ENCODE data around the gene NKIRAS2. TPM values are rescaled to one million over a fixed set of nuclear protein-coding genes. Genes with fewer than 3 reads are reported as not detected.

NKIRAS2 gene
- total and polyA plus RNA-seq, 2 experiments from 2014 or later: 31.3 to 52.9 TPM

DNA sequence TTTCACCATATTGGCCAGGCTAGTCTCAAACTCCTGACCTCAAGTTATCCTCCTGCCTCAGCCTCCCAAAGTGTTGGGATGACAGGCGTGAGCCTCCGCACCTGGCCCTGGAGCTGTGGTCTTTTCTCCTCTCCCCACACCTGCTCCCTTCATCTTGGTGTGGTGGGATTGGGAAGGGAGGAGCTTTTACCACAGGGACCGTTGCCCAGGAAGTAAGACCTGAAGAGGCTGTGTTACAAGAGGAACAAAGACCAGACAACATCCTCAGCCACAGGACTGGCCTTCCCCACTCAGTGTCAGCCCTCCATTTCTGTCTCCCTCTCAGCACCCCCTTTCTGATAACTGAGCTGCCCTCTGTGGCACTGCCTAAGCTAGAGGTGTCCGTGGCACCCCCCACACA is 39.9 kb downstream of the NKIRAS2 start:
- no peaks in the 10 kb centered on the region for H3K9me3 Mint-ChIP-seq
- Histone ChIP-seq H3K9me2 (ENCODE audit: insufficient read depth) (no peaks in the 10 kb centered on the region), H4K20me1 (replicated peaks; ENCODE audit: insufficient read depth) (no peaks in the 10 kb centered on the region), H3K79me2 (replicated peaks; ENCODE audit: insufficient read depth) (no peaks in the 10 kb centered on the region), H3K4me1 (ENCODE audit: insufficient read depth) (peaks cover 17% of the 10 kb centered on the region), H3K27me3 (ENCODE audit: insufficient read depth) (no peaks in the 10 kb centered on the region), H3K27ac (ENCODE audit: low read depth) (no peak overlapping the region), H3K36me3 (ENCODE audit: insufficient read depth) (no peaks in the 10 kb centered on the region), H3F3A (replicated peaks; ENCODE audit: low read depth) (no peaks in the 10 kb centered on the region), H3K4me2 (no peak overlapping the region), H3K4me3 (no peak overlapping the region), H2AFZ (no peak overlapping the region)
- no peak overlapping the region for H3K4me3 Mint-ChIP-seq
- DNase-seq (ENCODE audit: low spot score) (no peak), ATAC-seq (no peak)
- H3K27ac Mint-ChIP-seq: no peak overlapping the region
- TF ChIP-seq, protein P1, sequence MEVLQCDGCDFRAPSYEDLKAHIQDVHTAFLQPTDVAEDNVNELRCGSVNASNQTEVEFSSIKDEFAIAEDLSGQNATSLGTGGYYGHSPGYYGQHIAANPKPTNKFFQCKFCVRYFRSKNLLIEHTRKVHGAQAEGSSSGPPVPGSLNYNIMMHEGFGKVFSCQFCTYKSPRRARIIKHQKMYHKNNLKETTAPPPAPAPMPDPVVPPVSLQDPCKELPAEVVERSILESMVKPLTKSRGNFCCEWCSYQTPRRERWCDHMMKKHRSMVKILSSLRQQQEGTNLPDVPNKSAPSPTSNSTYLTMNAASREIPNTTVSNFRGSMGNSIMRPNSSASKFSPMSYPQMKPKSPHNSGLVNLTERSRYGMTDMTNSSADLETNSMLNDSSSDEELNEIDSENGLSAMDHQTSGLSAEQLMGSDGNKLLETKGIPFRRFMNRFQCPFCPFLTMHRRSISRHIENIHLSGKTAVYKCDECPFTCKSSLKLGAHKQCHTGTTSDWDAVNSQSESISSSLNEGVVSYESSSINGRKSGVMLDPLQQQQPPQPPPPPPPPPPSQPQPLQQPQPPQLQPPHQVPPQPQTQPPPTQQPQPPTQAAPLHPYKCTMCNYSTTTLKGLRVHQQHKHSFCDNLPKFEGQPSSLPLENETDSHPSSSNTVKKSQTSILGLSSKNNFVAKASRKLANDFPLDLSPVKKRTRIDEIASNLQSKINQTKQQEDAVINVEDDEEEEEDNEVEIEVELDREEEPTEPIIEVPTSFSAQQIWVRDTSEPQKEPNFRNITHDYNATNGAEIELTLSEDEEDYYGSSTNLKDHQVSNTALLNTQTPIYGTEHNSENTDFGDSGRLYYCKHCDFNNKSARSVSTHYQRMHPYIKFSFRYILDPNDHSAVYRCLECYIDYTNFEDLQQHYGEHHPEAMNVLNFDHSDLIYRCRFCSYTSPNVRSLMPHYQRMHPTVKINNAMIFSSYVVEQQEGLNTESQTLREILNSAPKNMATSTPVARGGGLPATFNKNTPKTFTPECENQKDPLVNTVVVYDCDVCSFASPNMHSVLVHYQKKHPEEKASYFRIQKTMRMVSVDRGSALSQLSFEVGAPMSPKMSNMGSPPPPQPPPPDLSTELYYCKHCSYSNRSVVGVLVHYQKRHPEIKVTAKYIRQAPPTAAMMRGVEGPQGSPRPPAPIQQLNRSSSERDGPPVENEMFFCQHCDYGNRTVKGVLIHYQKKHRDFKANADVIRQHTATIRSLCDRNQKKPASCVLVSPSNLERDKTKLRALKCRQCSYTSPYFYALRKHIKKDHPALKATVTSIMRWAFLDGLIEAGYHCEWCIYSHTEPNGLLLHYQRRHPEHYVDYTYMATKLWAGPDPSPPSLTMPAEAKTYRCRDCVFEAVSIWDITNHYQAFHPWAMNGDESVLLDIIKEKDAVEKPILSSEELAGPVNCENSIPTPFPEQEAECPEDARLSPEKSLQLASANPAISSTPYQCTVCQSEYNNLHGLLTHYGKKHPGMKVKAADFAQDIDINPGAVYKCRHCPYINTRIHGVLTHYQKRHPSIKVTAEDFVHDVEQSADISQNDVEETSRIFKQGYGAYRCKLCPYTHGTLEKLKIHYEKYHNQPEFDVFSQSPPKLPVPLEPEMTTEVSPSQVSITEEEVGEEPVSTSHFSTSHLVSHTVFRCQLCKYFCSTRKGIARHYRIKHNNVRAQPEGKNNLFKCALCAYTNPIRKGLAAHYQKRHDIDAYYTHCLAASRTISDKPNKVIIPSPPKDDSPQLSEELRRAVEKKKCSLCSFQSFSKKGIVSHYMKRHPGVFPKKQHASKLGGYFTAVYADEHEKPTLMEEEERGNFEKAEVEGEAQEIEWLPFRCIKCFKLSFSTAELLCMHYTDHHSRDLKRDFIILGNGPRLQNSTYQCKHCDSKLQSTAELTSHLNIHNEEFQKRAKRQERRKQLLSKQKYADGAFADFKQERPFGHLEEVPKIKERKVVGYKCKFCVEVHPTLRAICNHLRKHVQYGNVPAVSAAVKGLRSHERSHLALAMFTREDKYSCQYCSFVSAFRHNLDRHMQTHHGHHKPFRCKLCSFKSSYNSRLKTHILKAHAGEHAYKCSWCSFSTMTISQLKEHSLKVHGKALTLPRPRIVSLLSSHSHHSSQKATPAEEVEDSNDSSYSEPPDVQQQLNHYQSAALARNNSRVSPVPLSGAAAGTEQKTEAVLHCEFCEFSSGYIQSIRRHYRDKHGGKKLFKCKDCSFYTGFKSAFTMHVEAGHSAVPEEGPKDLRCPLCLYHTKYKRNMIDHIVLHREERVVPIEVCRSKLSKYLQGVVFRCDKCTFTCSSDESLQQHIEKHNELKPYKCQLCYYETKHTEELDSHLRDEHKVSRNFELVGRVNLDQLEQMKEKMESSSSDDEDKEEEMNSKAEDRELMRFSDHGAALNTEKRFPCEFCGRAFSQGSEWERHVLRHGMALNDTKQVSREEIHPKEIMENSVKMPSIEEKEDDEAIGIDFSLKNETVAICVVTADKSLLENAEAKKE (CRISPR knock-in tag; IDR thresholded peaks at IDR 0.05): no peak
- no peak for TF ChIP-seq NANOG (IDR thresholded peaks at IDR 0.05; ENCODE audit: borderline replicate concordance)
- TF ChIP-seq STAT1 (IDR thresholded peaks at IDR 0.05; ENCODE audit: unreplicated experiment): no peak
- no peak for TF ChIP-seq EZH2phosphoT487 (IDR thresholded peaks at IDR 0.05; ENCODE audit: unreplicated experiment)
- no peak for TF ChIP-seq EZH2 (IDR thresholded peaks at IDR 0.05; ENCODE audit: low read depth, unreplicated experiment)
- no peak for TF ChIP-seq POLR2AphosphoS5 (IDR thresholded peaks at IDR 0.05; ENCODE audit: low read depth)
- TF ChIP-seq, protein P2, sequence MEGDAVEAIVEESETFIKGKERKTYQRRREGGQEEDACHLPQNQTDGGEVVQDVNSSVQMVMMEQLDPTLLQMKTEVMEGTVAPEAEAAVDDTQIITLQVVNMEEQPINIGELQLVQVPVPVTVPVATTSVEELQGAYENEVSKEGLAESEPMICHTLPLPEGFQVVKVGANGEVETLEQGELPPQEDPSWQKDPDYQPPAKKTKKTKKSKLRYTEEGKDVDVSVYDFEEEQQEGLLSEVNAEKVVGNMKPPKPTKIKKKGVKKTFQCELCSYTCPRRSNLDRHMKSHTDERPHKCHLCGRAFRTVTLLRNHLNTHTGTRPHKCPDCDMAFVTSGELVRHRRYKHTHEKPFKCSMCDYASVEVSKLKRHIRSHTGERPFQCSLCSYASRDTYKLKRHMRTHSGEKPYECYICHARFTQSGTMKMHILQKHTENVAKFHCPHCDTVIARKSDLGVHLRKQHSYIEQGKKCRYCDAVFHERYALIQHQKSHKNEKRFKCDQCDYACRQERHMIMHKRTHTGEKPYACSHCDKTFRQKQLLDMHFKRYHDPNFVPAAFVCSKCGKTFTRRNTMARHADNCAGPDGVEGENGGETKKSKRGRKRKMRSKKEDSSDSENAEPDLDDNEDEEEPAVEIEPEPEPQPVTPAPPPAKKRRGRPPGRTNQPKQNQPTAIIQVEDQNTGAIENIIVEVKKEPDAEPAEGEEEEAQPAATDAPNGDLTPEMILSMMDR (conservative IDR thresholded peaks at IDR 0.05; ENCODE audit: low read depth in 2 of 2): no peak
- no peaks in the 10 kb centered on the region; the same call in 2 of the 3 replicates for H3K36me3 Mint-ChIP-seq (ENCODE audit: low read depth)
- peaks cover 41% of the 10 kb centered on the region for H3K4me1 Mint-ChIP-seq
- peaks cover 16% of the 10 kb centered on the region for H3K27me3 Mint-ChIP-seq (ENCODE audit: insufficient read depth, low read depth, poor library complexity)

All from GM23338 (cell line).